Testis (tissue), 3 donors: Measurements from ENCODE around the gene WDFY4. TPM values are rescaled to one million over a fixed set of nuclear protein-coding genes. Genes with fewer than 3 reads are reported as not detected.

Source experiments
- DNase-seq: peaks from one replicate; pipeline ENCODE4 v3.0.0-alpha.2; 2019
- H3K27ac ChIP-seq, 2 donors: fragments of 200-600 bp; sonication (generic); one replicate each; pipeline ENCODE4 v1.5.1; 2019
- H3K27me3 ChIP-seq: fragments of 200-600 bp; sonication (generic); one replicate; pipeline ENCODE4 v1.5.1; 2019
- H3K36me3 ChIP-seq: fragments of 200-600 bp; sonication (generic); one replicate; pipeline ENCODE4 v1.5.1; 2017; ENCODE audit warnings: low read depth; ENCODE audit errors: missing control alignments
- H3K4me1 ChIP-seq: fragments of 200-600 bp; sonication (generic); one replicate; pipeline ENCODE4 v1.5.1; 2019
- H3K4me3 ChIP-seq, 2 donors: fragments of 200-600 bp; sonication (generic); one replicate each; pipeline ENCODE4 v1.5.1; 2017 to 2019
- H3K9me3 ChIP-seq: fragments of 200-600 bp; sonication (generic); one replicate; pipeline ENCODE4 v1.5.1; 2017
- CTCF ChIP-seq, 3 experiments: fragments of 450-650 bp in 2 of 3; fragments of 200-600 bp in 1 of 3; sonication (generic) in 1 of 3; IDR thresholded peaks; one replicate each; pipeline ENCODE4 v1.5.1; 2016 to 2019; ENCODE audit warnings: antibody characterized with exemption in 3 of 3, mild to moderate bottlenecking in 2 of 3, moderate library complexity in 1 of 3
- POLR2A ChIP-seq: fragments of 450-650 bp; IDR thresholded peaks from one replicate; pipeline ENCODE4 v1.6.1; 2017; ENCODE audit warnings: antibody characterized with exemption, mild to moderate bottlenecking, moderate library complexity
- WGBS, 2 donors: methylation state at CpG; one replicate each; pipeline ENCODE4 v1.1.5; 2018; 5-methylcytosine and 5-hydroxymethylcytosine counted together
- intact Hi-C: fragments of 100-400 bp; cut with DNase I; formaldehyde crosslinking; loops from one replicate; pipeline ENCODE4 v1.15.1; 2023; ENCODE audit warnings: low total_unique reads
- polyA plus RNA-seq: library from polyadenylated mRNA; stranded (reverse); fragments of 350-450 nt; fragmentation: Illumina TruSeq; extraction: RNeasy Lipid Tissue Mini Kit (QIAGEN cat#74804); gene quantifications from one replicate; pipeline ENCODE4 v1.2.3, GENCODE V29; 2014; ENCODE audit warnings: low read depth, low replicate concordance; ENCODE audit not compliant: insufficient read depth
- total RNA-seq, 2 donors: library from RNA; depleted of rRNA; stranded (reverse); fragments of >200 nt; gene quantifications; one replicate each; pipeline ENCODE4 v1.2.3, GENCODE V29; 2016

Gene WDFY4
- total and polyA plus RNA-seq, 3 donors from 2014 or later, result 10.2 to 21.5 (median 18.4) TPM

- peaks cover 5% of the 10 kb centered on the region for H3K4me1 ChIP-seq
- no peak for DNase-seq
- TF ChIP-seq POLR2A (no peak), CTCF (IDR thresholded peaks at IDR 0.05) (no peak)
Observed at GRCh38 chr10:48965460-48965859, 280.8 kb downstream of the WDFY4 start.

GRCh38 chr10:48968036-48968435 is 283.4 kb downstream of the WDFY4 start:
- no peak overlapping the region for H3K4me3 ChIP-seq
- no peaks in the 10 kb centered on the region for H3K36me3 ChIP-seq
- no peak for TF ChIP-seq CTCF (IDR thresholded peaks at IDR 0.05)
- TF ChIP-seq POLR2A, result no peak
- no peaks in the 10 kb centered on the region for H3K9me3 ChIP-seq
- H3K4me1 ChIP-seq, result peaks cover 5% of the 10 kb centered on the region
- intact Hi-C loops, result no loop called here
- WGBS, 2 donors, result 87 to 92% methylated on average over 2 to 3 of the region's 3 CpGs
- H3K27me3 ChIP-seq, result no peaks in the 10 kb centered on the region
- H3K27ac ChIP-seq, result no peak overlapping the region
- no peak for DNase-seq

More at GRCh38 chr10:48965460-48965859, 280.8 kb downstream of the WDFY4 start:
- intact Hi-C loops, result no loop called here
- 95 to 100% methylated on average over 4 of the region's 4 CpGs for WGBS, 2 donors
- Histone ChIP-seq H3K27ac (no peak overlapping the region), H3K4me3 (no peak overlapping the region), H3K36me3 (no peaks in the 10 kb centered on the region), H3K9me3 (no peaks in the 10 kb centered on the region), H3K27me3 (no peaks in the 10 kb centered on the region)

DNA sequence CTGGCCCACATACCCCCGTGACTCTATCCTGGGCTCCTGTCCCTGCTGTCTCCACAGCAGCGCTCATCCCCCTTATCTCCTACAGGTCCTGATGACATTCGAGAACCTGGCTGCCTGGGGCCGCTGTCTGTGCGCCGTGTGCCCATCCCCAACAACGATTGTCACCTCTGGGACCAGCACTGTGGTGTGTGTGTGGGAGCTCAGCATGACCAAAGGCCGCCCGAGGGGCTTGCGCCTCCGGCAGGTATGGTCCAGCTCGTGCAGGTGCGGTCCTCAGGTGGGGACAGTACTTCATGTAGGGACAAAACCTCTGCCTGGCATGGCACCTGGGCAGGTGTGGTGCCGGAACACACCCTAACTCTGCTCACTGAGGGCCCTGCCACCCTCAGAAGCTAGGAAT is 285.4 kb downstream of the WDFY4 start:
- no peak overlapping the region for H3K27ac ChIP-seq
- H3K4me1 ChIP-seq, result peaks cover 5% of the 10 kb centered on the region
- DNase-seq, result no peak
- no peak for TF ChIP-seq CTCF (IDR thresholded peaks at IDR 0.05)
- no peak for TF ChIP-seq POLR2A
- H3K27me3 ChIP-seq, result no peaks in the 10 kb centered on the region
- no peaks in the 10 kb centered on the region for H3K9me3 ChIP-seq
- H3K36me3 ChIP-seq, result no peaks in the 10 kb centered on the region
- intact Hi-C loops, result no loop called here
- 95% methylated on average over 14 of the region's 14 CpGs for WGBS, 2 donors
- no peak overlapping the region for H3K4me3 ChIP-seq

DNA sequence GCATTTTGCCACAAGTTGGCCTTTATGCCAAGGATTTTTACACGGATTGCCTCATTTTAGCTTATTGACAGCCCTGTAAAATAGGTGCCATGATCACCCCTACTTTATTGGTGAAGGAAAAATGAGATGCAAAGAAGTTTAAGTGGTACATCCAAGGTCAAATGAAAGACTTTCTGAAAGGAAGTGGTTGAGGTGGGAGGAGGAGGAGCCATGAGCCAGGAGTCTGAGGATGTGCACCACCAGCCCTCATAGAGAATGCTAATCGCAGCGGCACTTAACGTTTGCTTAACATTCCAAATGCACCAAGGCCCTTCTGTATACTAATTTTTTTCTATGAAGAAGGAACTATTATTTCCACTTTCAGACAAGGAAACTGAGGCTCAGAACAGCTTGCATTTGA is 286.0 kb downstream of the WDFY4 start:
- Histone ChIP-seq H3K4me3 (no peak overlapping the region), H3K27me3 (no peaks in the 10 kb centered on the region), H3K36me3 (no peaks in the 10 kb centered on the region), H3K4me1 (peaks cover 5% of the 10 kb centered on the region), H3K27ac (no peak overlapping the region), H3K9me3 (no peaks in the 10 kb centered on the region)
- intact Hi-C loops, result no loop called here
- WGBS, 2 donors, result 87 to 90% methylated on average over 4 of the region's 4 CpGs
- no peak for TF ChIP-seq CTCF (IDR thresholded peaks at IDR 0.05)
- TF ChIP-seq POLR2A, result no peak
- DNase-seq, result no peak

DNA sequence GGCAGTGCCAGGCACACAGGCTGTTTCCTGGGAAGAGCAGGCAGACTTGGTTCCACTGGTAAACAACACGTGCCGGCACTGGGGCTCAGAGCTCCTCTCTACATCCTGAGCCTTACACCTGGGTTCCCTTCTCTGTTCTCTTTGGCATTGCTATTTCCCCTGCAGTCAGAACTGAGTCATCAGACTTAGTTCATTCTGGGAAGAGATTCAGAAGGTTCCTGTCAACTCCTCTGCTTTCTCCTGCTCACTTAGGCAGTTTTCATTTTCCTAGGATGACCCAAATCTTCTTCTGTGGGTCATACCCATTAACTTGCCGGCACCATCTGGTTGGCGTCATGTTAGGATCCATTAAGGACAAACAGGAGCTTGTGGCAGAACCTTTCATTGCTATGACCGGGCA is 288.4 kb downstream of the WDFY4 start:
- H3K4me3 ChIP-seq, result no peak overlapping the region
- H3K9me3 ChIP-seq, result no peaks in the 10 kb centered on the region
- DNase-seq, result no peak
- TF ChIP-seq CTCF (IDR thresholded peaks at IDR 0.05) (no peak), POLR2A (no peak)
- intact Hi-C loops, result no loop called here
- no peak overlapping the region for H3K27ac ChIP-seq
- H3K4me1 ChIP-seq, result no peaks in the 10 kb centered on the region
- WGBS, 2 donors, result 89 to 97% methylated on average over 5 of the region's 5 CpGs
- H3K36me3 ChIP-seq, result no peaks in the 10 kb centered on the region
- H3K27me3 ChIP-seq, result no peaks in the 10 kb centered on the region
